ENCODE data around the gene PTCH2.
"Not testable (repeated sequence)": the region's sequence is repeated elsewhere in the genome, so short reads cannot be mapped to it uniquely, and the experiment has no call there.

PTCH2 gene

GRCh38 chr1:44830900-44831304 is 12.2 kb downstream of the PTCH2 start:
- no peak for TF ChIP-seq CTCF (IDR thresholded peaks at IDR 0.05; ENCODE audit: low read depth, low read length)
- no peak overlapping the region for H3K4me3 ChIP-seq (ENCODE audit: low read depth, low read length)

GRCh38 chr1:44829506-44830384 is 13.3 kb downstream of the PTCH2 start:
- no peak overlapping the region for H3K4me3 ChIP-seq (ENCODE audit: low read depth, low read length)
- no peak for TF ChIP-seq CTCF (IDR thresholded peaks at IDR 0.05; ENCODE audit: low read depth, low read length)

GRCh38 chr1:44828841-44829440 is 14.1 kb downstream of the PTCH2 start:
- H3K4me3 ChIP-seq (ENCODE audit: low read depth, low read length) = no peak overlapping the region
- no peak for TF ChIP-seq CTCF (IDR thresholded peaks at IDR 0.05; ENCODE audit: low read depth, low read length)

GRCh38 chr1:44828003-44828651 is 14.9 kb downstream of the PTCH2 start:
- TF ChIP-seq CTCF (IDR thresholded peaks at IDR 0.05; ENCODE audit: low read depth, low read length) = no peak
- H3K4me3 ChIP-seq (ENCODE audit: low read depth, low read length) = no peak overlapping the region

DNA sequence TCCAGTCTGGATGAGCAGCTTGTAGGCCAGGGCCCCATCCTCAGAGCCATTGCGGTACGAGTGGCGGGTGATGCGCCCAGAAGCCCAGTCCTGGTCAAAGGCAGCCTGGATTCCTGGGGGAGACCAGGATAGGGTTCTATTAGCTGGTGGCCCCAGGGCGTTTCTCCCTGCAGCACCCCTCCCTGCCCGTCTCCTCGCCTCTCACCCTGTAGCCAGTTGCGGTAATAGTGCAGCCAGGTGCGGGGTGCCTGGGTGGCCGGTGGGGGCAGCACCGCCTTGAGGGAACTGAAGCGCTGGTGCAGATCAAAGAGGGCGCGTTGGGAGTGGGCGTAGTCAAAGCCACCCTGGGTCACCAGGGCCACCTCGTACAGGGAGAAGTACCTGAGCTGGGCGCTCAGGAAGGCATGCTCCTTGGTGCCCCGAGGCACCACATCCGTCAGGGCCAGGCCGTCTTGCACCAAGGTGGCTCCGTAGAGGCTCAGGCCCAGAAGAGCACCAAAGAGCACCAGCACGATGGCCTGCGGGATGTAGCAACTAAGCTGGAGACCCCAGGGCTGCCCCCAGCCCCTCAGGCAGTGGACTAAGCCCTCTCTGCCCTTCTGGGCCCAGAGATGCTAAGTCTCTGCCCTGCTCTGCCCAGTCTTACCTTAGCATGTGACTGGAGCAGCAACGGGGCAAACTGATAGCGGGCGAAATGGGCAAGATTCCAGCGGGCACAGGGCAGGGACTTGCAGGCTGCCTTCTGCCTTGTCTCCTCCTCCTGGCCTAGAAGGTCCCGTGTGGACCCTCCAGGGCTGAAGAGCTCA is 15.7 kb downstream of the PTCH2 start:
- no peak overlapping the region for H3K4me3 ChIP-seq (ENCODE audit: low read depth, low read length)
- no peak for TF ChIP-seq CTCF (IDR thresholded peaks at IDR 0.05; ENCODE audit: low read depth, low read length)

DNA sequence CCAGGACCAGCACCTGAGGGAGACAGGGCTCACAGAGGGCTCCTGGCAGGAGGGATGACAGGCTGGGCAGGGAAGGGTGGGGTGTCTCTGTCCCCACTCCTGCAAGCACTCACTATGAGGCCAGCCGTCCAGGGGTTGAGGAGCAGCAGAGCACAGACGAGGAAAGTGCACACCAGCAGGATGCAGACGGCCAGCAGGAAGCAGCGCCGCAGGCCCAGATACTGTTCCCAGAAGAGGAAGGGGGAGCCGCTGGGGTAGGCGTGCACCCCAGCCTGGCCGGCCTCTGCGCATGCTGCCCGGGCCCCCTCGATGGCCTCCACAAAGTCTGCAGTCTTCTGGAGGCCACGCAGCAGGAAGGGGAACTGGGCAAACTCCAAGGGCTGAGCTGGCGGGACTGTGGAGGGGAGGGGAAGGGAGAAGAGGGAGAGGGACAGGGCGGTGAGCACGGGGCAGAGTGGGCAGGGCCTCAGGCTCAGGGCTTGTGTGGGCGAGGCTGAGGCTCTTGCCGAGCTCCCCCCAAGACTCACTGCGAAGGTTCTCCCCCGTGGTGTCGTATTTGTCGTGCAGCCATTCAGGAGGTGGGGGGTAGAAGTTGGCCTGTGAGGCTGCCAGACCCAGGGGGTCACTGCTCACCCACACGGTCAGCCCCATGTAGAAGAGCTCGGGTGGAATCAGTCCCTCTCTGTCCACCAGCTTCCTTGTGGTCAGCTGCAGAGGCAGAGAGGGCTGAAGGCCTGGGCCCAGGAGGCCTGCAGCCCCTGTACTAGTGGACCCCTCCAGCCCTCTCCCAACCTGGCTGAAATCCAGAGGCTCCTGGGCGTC is 16.5 kb downstream of the PTCH2 start:
- TF ChIP-seq CTCF (IDR thresholded peaks at IDR 0.05; ENCODE audit: low read depth, low read length) = no peak
- H3K4me3 ChIP-seq (ENCODE audit: low read depth, low read length) = no peak overlapping the region

DNA sequence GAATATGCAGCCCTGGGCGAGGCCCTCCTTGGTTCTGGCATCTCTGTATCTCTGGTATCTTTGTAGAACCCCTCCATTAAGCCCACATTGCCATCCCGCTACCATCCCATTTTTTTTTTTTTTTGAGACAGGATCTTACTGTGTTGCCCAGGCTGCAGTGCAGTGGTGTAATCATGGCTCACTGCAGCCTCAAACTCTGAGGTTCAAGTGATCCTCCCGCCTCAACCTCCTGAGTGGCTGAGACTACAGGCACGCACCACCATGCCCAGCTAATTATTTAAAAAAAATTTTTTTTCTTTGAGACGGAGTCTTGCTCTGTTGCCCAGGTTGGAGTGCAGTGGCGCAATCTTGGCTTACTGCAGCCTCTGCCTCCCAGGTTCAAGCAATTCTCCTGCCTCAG is 18.7 kb downstream of the PTCH2 start:
- not testable (repeated sequence) for H3K4me3 ChIP-seq (ENCODE audit: low read depth, low read length)

Data from WI38 (cell line).